MM.1S (cell line): ENCODE results near the gene CD300H.

Experiments
- DNase-seq: peaks from one replicate; pipeline ENCODE4 v3.0.0-alpha.2; 2015
- H2AFZ ChIP-seq: fragments of 300-600 bp; sonication (generic); 2 replicates; pipeline ENCODE4 v1.6.0; 2016; ENCODE audit warnings: antibody characterized with exemption, low read length
- H3F3A ChIP-seq: fragments of 300-600 bp; sonication (generic); 2 replicates; pipeline ENCODE4 v1.6.1; 2016; ENCODE audit warnings: mild to moderate bottlenecking, antibody characterized with exemption, low read length, moderate library complexity, mixed read lengths; ENCODE audit not compliant: insufficient read depth
- H3K27ac ChIP-seq: fragments of 300-600 bp; sonication (generic); 2 replicates; pipeline ENCODE4 v1.5.1; 2016; ENCODE audit warnings: mild to moderate bottlenecking, low read length
- H3K27me3 ChIP-seq: fragments of 300-600 bp; sonication (generic); replicated peaks from 2 replicates; pipeline ENCODE4 v1.6.0; 2016; ENCODE audit warnings: low read length; ENCODE audit not compliant: insufficient read depth
- H3K36me3 ChIP-seq: fragments of 300-600 bp; sonication (generic); replicated peaks from 2 replicates; pipeline ENCODE4 v1.6.1; 2016; ENCODE audit warnings: mild to moderate bottlenecking, low read length, mixed read lengths; ENCODE audit not compliant: insufficient read depth
- H3K4me1 ChIP-seq: fragments of 300-600 bp; sonication (generic); 2 replicates; pipeline ENCODE4 v1.6.1; 2016; ENCODE audit warnings: low read length, mixed read lengths
- H3K4me2 ChIP-seq: fragments of 300-600 bp; sonication (generic); 2 replicates; pipeline ENCODE4 v1.6.0; 2016; ENCODE audit warnings: low read depth, low read length
- H3K4me3 ChIP-seq: fragments of 300-600 bp; sonication (generic); 2 replicates; pipeline ENCODE4 v1.5.1; 2016; ENCODE audit warnings: low read length, mixed read lengths
- H3K79me2 ChIP-seq: fragments of 300-600 bp; sonication (generic); 2 replicates; pipeline ENCODE4 v1.6.1; 2016; ENCODE audit warnings: mixed run types, low read length, mixed read lengths
- H3K9ac ChIP-seq: fragments of 300-600 bp; sonication (generic); 2 replicates; pipeline ENCODE4 v1.6.1; 2016; ENCODE audit warnings: low read length, mixed read lengths
- H3K9me2 ChIP-seq: fragments of 300-600 bp; sonication (generic); replicated peaks from 2 replicates; pipeline ENCODE4 v1.6.1; 2016; ENCODE audit warnings: mild to moderate bottlenecking, low read length, mixed read lengths; ENCODE audit not compliant: insufficient read depth
- H3K9me3 ChIP-seq: fragments of 300-600 bp; sonication (generic); replicated peaks from 2 replicates; pipeline ENCODE4 v1.6.1; 2016; ENCODE audit warnings: mild to moderate bottlenecking, low read length, mixed read lengths; ENCODE audit not compliant: insufficient read depth
- H4K20me1 ChIP-seq: fragments of 300-600 bp; sonication (generic); 2 replicates; pipeline ENCODE4 v1.6.1; 2016; ENCODE audit warnings: mild to moderate bottlenecking, low read length, moderate library complexity, mixed read lengths; ENCODE audit not compliant: insufficient read depth
- EZH2 ChIP-seq: fragments of 300-600 bp; sonication (generic); optimal IDR thresholded peaks from 2 replicates; pipeline ENCODE3; 2017; ENCODE audit warnings: low read depth, mild to moderate bottlenecking, antibody characterized with exemption, low read length, mixed read lengths
- EZH2phosphoT487 ChIP-seq: fragments of 300-600 bp; sonication (generic); IDR thresholded peaks from 2 replicates; pipeline ENCODE4 v1.6.1; 2018; ENCODE audit warnings: antibody characterized with exemption, low read length
- TF ChIP-seq, protein P1 (sequence below): fragments of 300-600 bp; sonication (generic); IDR thresholded peaks from 2 replicates; pipeline ENCODE4 v1.5.1; 2016; ENCODE audit warnings: antibody characterized with exemption, low read length, mixed read lengths

The CD300H gene

GRCh38 chr17:74513987-74514631 lies 53.2 kb downstream of the CD300H start:
- Histone ChIP-seq H3K27me3 (peaks cover 63% of the 10 kb centered on the region), H3K4me3 (no peak overlapping the region), H3K4me1 (no peaks in the 10 kb centered on the region), H3K27ac (no peak overlapping the region), H3K4me2 (no peak overlapping the region), H3K36me3 (no peaks in the 10 kb centered on the region), H2AFZ (no peak overlapping the region), H3K79me2 (no peaks in the 10 kb centered on the region), H4K20me1 (no peaks in the 10 kb centered on the region), H3K9ac (no peak overlapping the region), H3F3A (no peaks in the 10 kb centered on the region), H3K9me3 (no peaks in the 10 kb centered on the region), H3K9me2 (no peaks in the 10 kb centered on the region)
- peak; percentile 10 for DNase-seq
- TF ChIP-seq, protein P1, sequence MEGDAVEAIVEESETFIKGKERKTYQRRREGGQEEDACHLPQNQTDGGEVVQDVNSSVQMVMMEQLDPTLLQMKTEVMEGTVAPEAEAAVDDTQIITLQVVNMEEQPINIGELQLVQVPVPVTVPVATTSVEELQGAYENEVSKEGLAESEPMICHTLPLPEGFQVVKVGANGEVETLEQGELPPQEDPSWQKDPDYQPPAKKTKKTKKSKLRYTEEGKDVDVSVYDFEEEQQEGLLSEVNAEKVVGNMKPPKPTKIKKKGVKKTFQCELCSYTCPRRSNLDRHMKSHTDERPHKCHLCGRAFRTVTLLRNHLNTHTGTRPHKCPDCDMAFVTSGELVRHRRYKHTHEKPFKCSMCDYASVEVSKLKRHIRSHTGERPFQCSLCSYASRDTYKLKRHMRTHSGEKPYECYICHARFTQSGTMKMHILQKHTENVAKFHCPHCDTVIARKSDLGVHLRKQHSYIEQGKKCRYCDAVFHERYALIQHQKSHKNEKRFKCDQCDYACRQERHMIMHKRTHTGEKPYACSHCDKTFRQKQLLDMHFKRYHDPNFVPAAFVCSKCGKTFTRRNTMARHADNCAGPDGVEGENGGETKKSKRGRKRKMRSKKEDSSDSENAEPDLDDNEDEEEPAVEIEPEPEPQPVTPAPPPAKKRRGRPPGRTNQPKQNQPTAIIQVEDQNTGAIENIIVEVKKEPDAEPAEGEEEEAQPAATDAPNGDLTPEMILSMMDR = no peak

GRCh38 chr17:74512624-74513091 lies 54.7 kb downstream of the CD300H start:
- H3K27ac ChIP-seq = no peak overlapping the region
- H4K20me1 ChIP-seq = no peaks in the 10 kb centered on the region
- H2AFZ ChIP-seq = no peak overlapping the region
- H3K4me1 ChIP-seq = no peaks in the 10 kb centered on the region
- H3K36me3 ChIP-seq = no peaks in the 10 kb centered on the region
- no peak overlapping the region for H3K9ac ChIP-seq
- no peaks in the 10 kb centered on the region for H3F3A ChIP-seq
- H3K79me2 ChIP-seq = no peaks in the 10 kb centered on the region
- no peaks in the 10 kb centered on the region for H3K9me2 ChIP-seq
- no peak overlapping the region for H3K4me2 ChIP-seq
- DNase-seq = no peak
- TF ChIP-seq, protein P1 = no peak
- TF ChIP-seq EZH2phosphoT487 (no peak), EZH2 (no peak)
- H3K9me3 ChIP-seq = no peaks in the 10 kb centered on the region
- H3K27me3 ChIP-seq = peaks cover 66% of the 10 kb centered on the region
- H3K4me3 ChIP-seq = no peak overlapping the region

- H2AFZ ChIP-seq = no peak overlapping the region
- no peak overlapping the region for H3K27ac ChIP-seq
- H3K4me2 ChIP-seq = no peak overlapping the region
- no peaks in the 10 kb centered on the region for H3K79me2 ChIP-seq
- no peaks in the 10 kb centered on the region for H3K9me3 ChIP-seq
- no peak for DNase-seq
- peaks cover 64% of the 10 kb centered on the region for H3K27me3 ChIP-seq
- H3K9ac ChIP-seq = no peak overlapping the region
- H3K4me1 ChIP-seq = no peaks in the 10 kb centered on the region
- no peaks in the 10 kb centered on the region for H3K9me2 ChIP-seq
- TF ChIP-seq EZH2 = no peak
- TF ChIP-seq, protein P1 = no peak
- H3K4me3 ChIP-seq = no peak overlapping the region
- H3F3A ChIP-seq = no peaks in the 10 kb centered on the region
- no peaks in the 10 kb centered on the region for H4K20me1 ChIP-seq
- no peaks in the 10 kb centered on the region for H3K36me3 ChIP-seq
These were observed 55.3 kb downstream of the CD300H start for GRCh38 chr17:74512036-74512435.
